ENCODE results near the gene TRAPPC8.
"Not testable (repeated sequence)": the region's sequence is repeated elsewhere in the genome, so short reads cannot be mapped to it uniquely, and the experiment has no call there.

Gene TRAPPC8

DNA sequence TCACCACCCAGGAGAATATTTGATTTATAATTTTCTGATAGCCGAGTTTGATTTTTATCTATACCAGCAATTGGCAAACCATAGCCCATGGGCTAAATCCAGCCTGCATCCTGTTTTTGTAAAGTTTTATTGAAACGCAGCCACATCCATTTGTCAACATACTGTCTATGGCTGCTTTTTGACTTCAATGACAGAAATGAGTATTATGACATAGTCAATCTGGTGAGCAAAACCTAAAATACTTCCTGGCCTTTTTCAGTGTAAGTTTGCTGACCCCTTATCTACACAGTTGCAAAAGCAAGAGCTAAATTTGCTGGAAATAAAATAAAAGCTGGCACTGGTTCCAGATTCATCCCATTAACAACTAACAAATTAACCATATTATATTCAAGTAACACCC is 102.4 kb downstream of the TRAPPC8 start:
- FAIRE-seq (no peak), DNase-seq (ENCODE audit: insufficient read length) (no peak)
- TF ChIP-seq POLR2A (IDR thresholded peaks at IDR 0.05; ENCODE audit: low read depth, low read length) (no peak), POLR2AphosphoS5 (IDR thresholded peaks at IDR 0.05; ENCODE audit: low read depth, low read length) (no peak), TAF1 (IDR thresholded peaks at IDR 0.05; ENCODE audit: borderline replicate concordance, low read depth, low read length) (no peak)

DNA sequence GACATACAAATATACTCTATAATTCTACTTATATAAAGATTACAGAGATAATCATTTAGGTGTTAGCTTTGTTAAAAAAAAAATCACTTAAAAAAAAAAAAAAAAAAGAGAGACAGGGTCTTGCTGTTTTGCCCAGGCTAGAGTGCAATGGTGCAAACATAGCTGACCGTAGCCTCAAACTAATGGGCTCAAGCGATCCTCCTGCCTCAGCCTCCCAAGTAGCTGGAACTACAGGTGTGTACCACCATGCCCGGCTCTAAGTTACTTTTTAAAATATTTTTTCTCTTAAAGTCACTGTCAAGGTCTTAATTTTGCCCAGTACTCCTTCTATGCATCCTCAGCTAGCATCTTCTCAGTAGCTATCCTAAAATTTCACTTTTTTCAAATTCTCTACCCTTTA is 105.0 kb downstream of the TRAPPC8 start:
- TF ChIP-seq POLR2A (IDR thresholded peaks at IDR 0.05; ENCODE audit: low read depth, low read length) (no peak), POLR2AphosphoS5 (IDR thresholded peaks at IDR 0.05; ENCODE audit: low read depth, low read length) (no peak), TAF1 (IDR thresholded peaks at IDR 0.05; ENCODE audit: borderline replicate concordance, low read depth, low read length) (no peak)
- no peak for DNase-seq (ENCODE audit: insufficient read length)
- FAIRE-seq = no peak

DNA sequence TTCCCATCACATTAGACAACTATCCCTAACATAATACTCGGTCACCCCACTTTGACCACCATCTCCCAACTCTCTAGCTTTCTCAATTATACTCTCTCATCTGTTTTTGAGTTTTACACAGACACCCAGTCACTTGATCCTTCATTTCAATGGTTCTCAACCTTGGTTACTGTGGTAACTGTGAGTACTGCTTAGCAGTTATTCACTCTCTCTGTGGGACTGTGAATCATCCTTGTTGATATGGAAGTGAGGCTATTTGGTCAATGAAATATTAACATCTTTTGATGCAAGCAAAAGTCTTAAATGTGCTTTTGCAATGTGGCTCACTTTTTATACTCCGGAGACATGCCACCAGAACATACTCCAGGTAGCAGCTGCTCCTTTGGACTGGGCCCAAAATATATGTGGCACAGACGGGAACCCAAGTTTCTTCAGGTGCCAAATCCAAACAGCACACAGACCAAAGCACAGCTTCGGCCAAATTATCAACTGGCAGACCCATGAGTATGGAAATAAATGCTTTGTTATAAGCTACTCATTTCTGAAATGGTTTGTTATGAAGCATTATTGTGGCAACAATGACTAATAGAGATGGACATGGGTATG is 107.3 kb downstream of the TRAPPC8 start:
- FAIRE-seq (no peak), DNase-seq (ENCODE audit: insufficient read length) (no peak)
- TF ChIP-seq POLR2A (IDR thresholded peaks at IDR 0.05; ENCODE audit: low read depth, low read length) = no peak
- TF ChIP-seq POLR2AphosphoS5 (IDR thresholded peaks at IDR 0.05; ENCODE audit: low read depth, low read length) = no peak
- no peak for TF ChIP-seq TAF1 (IDR thresholded peaks at IDR 0.05; ENCODE audit: borderline replicate concordance, low read depth, low read length)

DNA sequence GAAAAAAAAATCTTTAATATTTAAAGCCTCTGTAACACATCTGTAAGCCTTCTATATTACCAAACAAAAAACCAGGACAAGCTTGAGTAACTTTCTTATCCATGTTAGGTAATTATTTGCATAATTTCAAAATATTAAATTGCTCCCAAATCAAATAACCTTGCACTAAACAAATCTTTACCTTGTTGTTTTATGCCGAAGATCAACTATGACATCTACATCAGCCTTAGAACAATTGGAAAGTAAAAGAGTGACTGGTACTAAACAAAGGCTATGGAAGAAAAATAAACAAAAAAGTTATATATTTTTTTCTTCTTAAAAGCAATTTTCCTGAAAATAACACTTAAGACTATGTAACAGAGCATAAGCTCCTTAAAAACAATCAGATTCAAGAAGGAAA is 111.0 kb downstream of the TRAPPC8 start:
- DNase-seq (ENCODE audit: insufficient read length) = no peak
- no peak for FAIRE-seq

DNA sequence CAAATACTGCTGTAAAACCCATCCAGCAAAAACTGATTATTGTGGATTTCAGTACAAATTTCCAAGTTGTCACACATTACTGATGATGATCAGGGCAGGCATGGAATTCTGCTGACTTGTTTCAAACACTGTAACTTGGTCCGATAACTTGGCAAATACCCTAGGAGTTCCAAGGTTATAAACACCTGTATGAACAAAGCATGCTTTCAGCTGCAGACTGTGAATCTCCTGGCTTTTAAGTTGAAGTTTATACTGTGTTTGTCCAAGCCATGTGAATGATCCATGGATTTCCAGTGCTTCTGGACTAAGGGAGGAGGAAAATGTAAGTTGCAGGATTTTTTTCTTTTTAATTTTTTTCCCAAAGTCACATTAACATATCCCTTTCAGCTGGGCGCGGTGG is 112.2 kb downstream of the TRAPPC8 start:
- FAIRE-seq (no peak), DNase-seq (ENCODE audit: insufficient read length) (no peak)
- TF ChIP-seq POLR2AphosphoS5 (IDR thresholded peaks at IDR 0.05; ENCODE audit: low read depth, low read length) (no peak), POLR2A (IDR thresholded peaks at IDR 0.05; ENCODE audit: low read depth, low read length) (no peak), TAF1 (IDR thresholded peaks at IDR 0.05; ENCODE audit: borderline replicate concordance, low read depth, low read length) (no peak)

More for the DNA sequence above, 111.0 kb downstream of the TRAPPC8 start:
- TF ChIP-seq POLR2AphosphoS5 (IDR thresholded peaks at IDR 0.05; ENCODE audit: low read depth, low read length) = no peak
- no peak for TF ChIP-seq TAF1 (IDR thresholded peaks at IDR 0.05; ENCODE audit: borderline replicate concordance, low read depth, low read length)
- no peak for TF ChIP-seq POLR2A (IDR thresholded peaks at IDR 0.05; ENCODE audit: low read depth, low read length)

DNA sequence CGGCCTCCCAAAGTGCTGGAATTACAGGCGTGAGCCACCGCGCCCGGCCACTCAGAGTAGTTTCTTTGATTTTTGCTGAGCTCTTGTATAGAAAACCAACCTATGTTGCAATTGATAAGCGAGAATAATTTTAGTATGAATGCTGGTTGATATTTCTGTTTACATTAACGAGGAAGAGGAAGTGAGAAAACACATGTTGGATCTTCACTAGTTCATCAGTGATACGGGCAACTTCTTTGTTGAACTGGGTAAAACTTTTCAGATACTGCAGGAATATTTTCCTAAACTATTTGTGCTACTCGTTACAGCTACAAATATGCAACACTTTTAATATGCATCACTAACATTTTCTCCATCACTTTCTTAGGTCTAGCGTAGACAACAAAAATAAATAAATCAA is 114.3 kb downstream of the TRAPPC8 start:
- DNase-seq (ENCODE audit: insufficient read length) (no peak), FAIRE-seq (no peak)
- TF ChIP-seq TAF1 (IDR thresholded peaks at IDR 0.05; ENCODE audit: borderline replicate concordance, low read depth, low read length) (no peak), POLR2AphosphoS5 (IDR thresholded peaks at IDR 0.05; ENCODE audit: low read depth, low read length) (no peak), POLR2A (IDR thresholded peaks at IDR 0.05; ENCODE audit: low read depth, low read length) (no peak)

DNA sequence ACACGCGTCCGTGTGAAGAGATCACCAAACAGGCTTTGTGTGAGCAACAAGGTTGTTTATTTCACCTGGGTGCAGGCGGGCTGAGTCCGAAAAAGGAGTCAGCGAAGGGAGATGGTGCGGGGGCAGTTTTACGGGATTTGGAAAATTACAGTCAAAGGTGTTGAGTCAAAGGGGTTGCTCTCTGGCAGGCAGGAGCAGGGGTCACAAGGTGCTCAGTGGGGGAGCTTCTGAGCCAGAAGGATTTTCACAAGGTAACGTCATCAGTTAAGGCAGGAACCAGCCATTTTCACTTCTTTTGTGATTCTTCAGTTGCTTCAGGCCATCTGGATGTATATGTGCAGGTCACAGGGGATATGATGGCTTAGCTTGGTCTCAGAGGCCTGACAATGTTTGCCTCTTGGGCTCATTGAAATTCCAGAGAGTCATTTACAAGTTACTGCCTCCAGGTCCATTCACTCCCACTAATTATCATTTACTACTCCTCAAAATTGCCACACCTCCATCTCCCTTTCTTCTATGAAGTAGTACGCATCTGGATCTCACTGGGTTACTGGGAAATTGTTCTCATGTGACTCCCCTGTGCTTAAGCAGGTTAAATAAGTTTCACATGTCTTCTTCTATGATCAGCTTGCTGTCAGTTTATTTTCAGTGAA is 116.1 kb downstream of the TRAPPC8 start:
- FAIRE-seq; DNase-seq (ENCODE audit: insufficient read length): not testable (repeated sequence)

DNA sequence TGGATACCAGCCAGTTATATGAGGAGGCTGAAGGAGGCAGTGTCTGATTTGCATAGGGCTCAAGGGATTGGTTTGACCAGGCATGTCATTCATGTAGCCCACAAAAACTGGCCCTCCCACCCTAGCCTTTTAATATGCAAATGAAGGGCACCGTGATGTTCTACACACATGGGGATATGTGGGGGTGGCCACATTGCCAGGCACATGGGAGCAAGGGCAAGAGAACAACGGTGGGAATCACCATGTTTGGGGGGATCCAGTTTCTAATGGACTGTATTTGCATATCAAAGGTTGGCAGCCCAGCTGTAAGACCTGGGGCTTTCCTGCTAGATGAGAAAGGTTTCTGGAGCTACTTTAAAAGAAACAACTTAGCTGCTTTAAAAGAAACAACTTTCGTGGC is 117.2 kb downstream of the TRAPPC8 start:
- no peak for FAIRE-seq
- no peak for DNase-seq (ENCODE audit: insufficient read length)
- no peak for TF ChIP-seq TAF1 (IDR thresholded peaks at IDR 0.05; ENCODE audit: borderline replicate concordance, low read depth, low read length)
- TF ChIP-seq POLR2A (IDR thresholded peaks at IDR 0.05; ENCODE audit: low read depth, low read length) = no peak
- TF ChIP-seq POLR2AphosphoS5 (IDR thresholded peaks at IDR 0.05; ENCODE audit: low read depth, low read length) = no peak

DNA sequence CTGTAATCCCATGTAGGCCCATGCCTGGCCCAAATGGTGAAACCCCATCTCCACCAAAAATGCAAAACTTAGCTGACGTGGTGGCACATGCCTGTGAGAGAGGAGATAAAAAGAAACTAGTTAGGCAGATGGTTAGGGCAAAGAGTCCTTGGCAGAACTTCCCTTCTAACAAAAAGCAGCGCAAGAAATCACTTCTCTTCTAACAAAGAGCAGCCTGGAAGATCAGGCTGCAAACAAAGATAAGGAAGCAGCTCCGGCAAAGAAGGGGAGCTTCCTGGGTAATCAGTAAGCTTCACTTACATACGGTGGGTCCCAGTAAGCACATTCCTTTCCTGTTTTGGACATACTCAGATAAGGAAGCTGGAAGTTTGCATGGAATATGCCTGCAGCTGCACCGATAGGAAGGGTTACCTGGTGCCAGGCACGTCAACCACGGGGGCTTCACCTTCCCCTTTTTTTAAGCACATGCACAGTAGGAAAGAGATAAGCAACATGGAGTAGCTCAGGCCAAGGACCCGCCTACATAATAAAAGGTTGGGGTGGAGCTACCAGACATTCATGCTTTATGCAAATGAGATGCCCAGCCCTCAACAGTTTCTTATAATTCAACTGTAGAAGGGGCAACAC is 121.3 kb downstream of the TRAPPC8 start:
- no peak for FAIRE-seq
- TF ChIP-seq POLR2A (IDR thresholded peaks at IDR 0.05; ENCODE audit: low read depth, low read length) (no peak), TAF1 (IDR thresholded peaks at IDR 0.05; ENCODE audit: borderline replicate concordance, low read depth, low read length) (no peak), POLR2AphosphoS5 (IDR thresholded peaks at IDR 0.05; ENCODE audit: low read depth, low read length) (no peak)

DNA sequence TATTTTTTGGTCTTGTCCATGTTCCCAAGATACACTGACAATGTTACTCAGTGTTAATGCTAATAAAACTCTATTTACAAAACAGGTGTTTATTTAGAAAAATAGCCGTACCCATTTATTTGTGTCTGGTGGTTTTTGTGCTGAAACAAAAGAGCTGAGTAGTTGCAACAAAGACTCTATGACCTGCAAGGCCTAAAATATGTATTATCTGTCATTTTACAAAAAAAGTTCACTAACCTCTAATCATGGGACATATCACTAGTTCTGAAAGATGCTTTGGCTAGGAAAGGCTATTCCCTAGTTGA is 123.1 kb downstream of the TRAPPC8 start:
- DNase-seq (ENCODE audit: insufficient read length) = no peak
- TF ChIP-seq POLR2A (IDR thresholded peaks at IDR 0.05; ENCODE audit: low read depth, low read length) (no peak), POLR2AphosphoS5 (IDR thresholded peaks at IDR 0.05; ENCODE audit: low read depth, low read length) (no peak), TAF1 (IDR thresholded peaks at IDR 0.05; ENCODE audit: borderline replicate concordance, low read depth, low read length) (no peak)
- no peak for FAIRE-seq

More for the DNA sequence above, 121.3 kb downstream of the TRAPPC8 start:
- DNase-seq (ENCODE audit: insufficient read length) = no peak

DNA sequence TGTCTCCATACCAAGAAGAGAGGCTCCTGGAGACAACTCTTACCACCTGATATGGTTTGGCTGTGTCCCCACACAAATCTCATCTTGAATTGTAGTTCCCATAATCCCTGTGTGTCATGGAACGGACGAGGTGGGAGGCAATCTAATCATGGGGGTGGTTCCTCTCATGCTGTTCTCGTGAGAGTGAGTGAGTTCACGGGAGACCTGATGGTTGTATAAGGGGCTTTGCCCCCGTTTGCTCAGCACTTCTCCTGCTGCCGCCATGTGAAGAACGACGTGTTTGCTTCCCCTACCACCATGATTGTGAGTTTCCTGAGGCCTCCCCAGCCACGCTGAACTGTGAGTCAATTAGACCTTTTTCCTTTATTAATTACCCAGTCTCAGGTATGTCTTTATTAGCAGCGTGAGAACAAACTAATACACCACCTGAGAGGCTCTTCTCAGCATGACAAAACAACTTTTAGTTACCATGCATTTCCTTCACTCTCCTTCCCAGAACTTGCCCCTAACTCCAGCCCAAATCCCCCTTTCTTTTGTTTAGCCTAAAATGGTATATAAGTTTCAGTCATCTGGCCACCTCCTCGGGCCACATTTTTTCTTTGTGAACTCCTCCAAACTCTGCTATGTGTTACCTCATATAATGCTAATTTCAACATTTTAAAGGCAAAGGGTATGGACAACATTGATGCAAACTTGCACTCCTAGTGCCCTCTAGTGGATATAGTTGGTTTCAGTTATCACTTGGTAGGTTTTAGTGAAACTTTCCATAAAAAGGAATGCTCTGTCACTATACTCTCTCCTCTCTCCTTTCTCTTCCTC is 123.6 kb downstream of the TRAPPC8 start:
- DNase-seq (ENCODE audit: insufficient read length) (no peak), FAIRE-seq (peak; percentile 85)
- TF ChIP-seq POLR2A (IDR thresholded peaks at IDR 0.05; ENCODE audit: low read depth, low read length) (no peak), TAF1 (IDR thresholded peaks at IDR 0.05; ENCODE audit: borderline replicate concordance, low read depth, low read length) (no peak), POLR2AphosphoS5 (IDR thresholded peaks at IDR 0.05; ENCODE audit: low read depth, low read length) (no peak)
